Esophagus muscularis mucosa (tissue), 4 donors: ENCODE results near the gene APOL2.

Source experiments
- EP300 ChIP-seq: sonication (generic); formaldehyde crosslinking; IDR thresholded peaks from one replicate; pipeline ENCODE4 v1.6.1; 2017; ENCODE audit warnings: antibody characterized with exemption
- POLR2A ChIP-seq: fragments of 450-650 bp; IDR thresholded peaks from one replicate; pipeline ENCODE4 v1.6.1; 2017; ENCODE audit warnings: antibody characterized with exemption, moderate library complexity, mild to moderate bottlenecking, low read depth
- TF ChIP-seq, protein P1 (sequence below), 3 experiments: fragments of 200-600 bp in 2 of 3; fragments of 450-650 bp in 1 of 3; sonication (generic) in 2 of 3; IDR thresholded peaks; one replicate each; pipeline ENCODE4 v1.5.1; 2017 to 2019; ENCODE audit warnings: antibody characterized with exemption in 3 of 3, mild to moderate bottlenecking in 2 of 3, moderate library complexity in 1 of 3

DNA sequence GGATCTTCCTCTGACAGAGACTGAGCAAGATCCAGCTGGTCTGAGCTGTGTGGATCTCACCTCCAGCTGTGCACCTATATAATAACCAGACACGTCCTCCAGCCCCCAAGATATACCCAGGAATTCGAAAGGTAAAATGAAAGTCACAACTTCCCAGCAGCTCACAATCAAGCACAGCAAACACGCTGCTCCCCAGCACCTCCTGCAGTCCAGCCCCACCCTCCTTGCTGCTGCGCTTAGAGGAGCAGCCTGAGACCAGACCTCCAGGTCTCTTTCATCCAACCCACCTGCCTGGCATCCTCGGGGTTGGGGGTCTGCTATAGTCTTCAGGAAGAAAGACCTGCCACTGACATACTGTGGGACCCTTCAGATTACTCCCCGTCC is 34.7 kb downstream of the APOL2 start:
- TF ChIP-seq EP300 (no peak), POLR2A (no peak)
- TF ChIP-seq, protein P1, sequence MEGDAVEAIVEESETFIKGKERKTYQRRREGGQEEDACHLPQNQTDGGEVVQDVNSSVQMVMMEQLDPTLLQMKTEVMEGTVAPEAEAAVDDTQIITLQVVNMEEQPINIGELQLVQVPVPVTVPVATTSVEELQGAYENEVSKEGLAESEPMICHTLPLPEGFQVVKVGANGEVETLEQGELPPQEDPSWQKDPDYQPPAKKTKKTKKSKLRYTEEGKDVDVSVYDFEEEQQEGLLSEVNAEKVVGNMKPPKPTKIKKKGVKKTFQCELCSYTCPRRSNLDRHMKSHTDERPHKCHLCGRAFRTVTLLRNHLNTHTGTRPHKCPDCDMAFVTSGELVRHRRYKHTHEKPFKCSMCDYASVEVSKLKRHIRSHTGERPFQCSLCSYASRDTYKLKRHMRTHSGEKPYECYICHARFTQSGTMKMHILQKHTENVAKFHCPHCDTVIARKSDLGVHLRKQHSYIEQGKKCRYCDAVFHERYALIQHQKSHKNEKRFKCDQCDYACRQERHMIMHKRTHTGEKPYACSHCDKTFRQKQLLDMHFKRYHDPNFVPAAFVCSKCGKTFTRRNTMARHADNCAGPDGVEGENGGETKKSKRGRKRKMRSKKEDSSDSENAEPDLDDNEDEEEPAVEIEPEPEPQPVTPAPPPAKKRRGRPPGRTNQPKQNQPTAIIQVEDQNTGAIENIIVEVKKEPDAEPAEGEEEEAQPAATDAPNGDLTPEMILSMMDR (IDR thresholded peaks at IDR 0.05): no peak
